K562 (cell line): ENCODE results near the gene MEIOB. TPM values are rescaled to one million over a fixed set of nuclear protein-coding genes. Genes with fewer than 3 reads are reported as not detected.
A peak's percentile ranks its signal among the peaks of the same experiment; 100 is the strongest.

Source experiments
- ARID2 ChIP-seq: fragments of 450-650 bp; IDR thresholded peaks from 2 replicates; pipeline ENCODE4 v1.6.1; 2017; ENCODE audit warnings: antibody characterized with exemption, mild to moderate bottlenecking
- ATF4 ChIP-seq: fragments of 450-650 bp; formaldehyde crosslinking; IDR thresholded peaks from 2 replicates; pipeline ENCODE4 v1.4.0; 2022; ENCODE audit warnings: mild to moderate bottlenecking, moderate library complexity
- CHD2 ChIP-seq: IDR thresholded peaks from 2 replicates; pipeline ENCODE4 v1.6.1; 2011; ENCODE audit warnings: low read depth, low read length
- CREB3 ChIP-seq: fragments of 450-650 bp; conservative IDR thresholded peaks from 2 replicates; pipeline ENCODE4 v1.6.1; 2016; ENCODE audit warnings: missing genetic modification characterization, low read depth, mild to moderate bottlenecking, missing compliant biosample characterization, moderate library complexity
- FOXA1 ChIP-seq: fragments of 450-650 bp; IDR thresholded peaks from 2 replicates; pipeline ENCODE4 v1.6.1; 2016; ENCODE audit warnings: mild to moderate bottlenecking, borderline replicate concordance
- MECOM ChIP-seq: fragments of 250-450 bp; sonication (Bioruptor Pico); IDR thresholded peaks from 2 replicates; pipeline ENCODE4 v1.8.0; 2022; ENCODE audit warnings: inconsistent platforms
- REST ChIP-seq, 2 experiments: fragments of 450-650 bp; formaldehyde crosslinking in 1 of 2; IDR thresholded peaks; 2 replicates each; pipeline versions ENCODE4 v1.4.0 to v1.6.1; 2014 to 2020; ENCODE audit warnings: mild to moderate bottlenecking in 2 of 2, borderline replicate concordance in 1 of 2, low read depth in 1 of 2
- ZBTB17 ChIP-seq: fragments of 450-650 bp; formaldehyde crosslinking; IDR thresholded peaks from 2 replicates; pipeline ENCODE4 v1.4.0; 2020; ENCODE audit warnings: mild to moderate bottlenecking
- ZNF75A ChIP-seq: fragments of 450-650 bp; formaldehyde crosslinking; IDR thresholded peaks from 2 replicates; pipeline ENCODE4 v1.4.0; 2020; ENCODE audit warnings: mild to moderate bottlenecking
- polyA plus RNA-seq, 8 experiments: library from polyadenylated mRNA; depleted of rRNA in 4 of 8; stranded (reverse) in 5 of 8; unstranded in 3 of 8; fragments of >200 nt; fragmentation: Nextera tagmentation in 2 of 8; fragmentation: Illumina TruSeq in 1 of 8; extraction: Ambion mirVana in 2 of 8; extraction: Trizol in 1 of 8; gene quantifications; 2 replicates each; pipeline versions ENCODE4 v1.2.1 to v1.2.3, GENCODE V29; 2011 to 2014; ENCODE audit warnings: inconsistent platforms in 1 of 8, missing spikeins in 1 of 8
- total RNA-seq, 7 experiments: library from RNA; depleted of rRNA in 6 of 7; stranded (reverse); fragments of >200 nt in 6 of 7; fragmentation: Illumina TruSeq in 2 of 7; extraction: Trizol in 2 of 7; gene quantifications; 2 replicates each; pipeline versions ENCODE4 v1.2.1 to v1.2.3, GENCODE V29; 2011 to 2021; ENCODE audit warnings: low replicate concordance in 1 of 7
- TF ChIP-seq, protein P1 (sequence below), 2 experiments: fragments of 450-650 bp; conservative IDR thresholded peaks; 2 replicates each; pipeline ENCODE4 v1.6.1; 2017; ENCODE audit warnings: mild to moderate bottlenecking in 2 of 2, moderate library complexity in 2 of 2

MEIOB gene
- total and polyA plus RNA-seq, 9 of the 15 experiments (the other 6 are each of a cell fraction or from before 2014, with no cell fraction given), result 25.4 to 203 (median 97.6) TPM

- TF ChIP-seq ARID2 (no peak), ZNF75A (CRISPR knock-in tag) (peak; percentile 51; the same call in 1 of the 2 replicates), ATF4 (CRISPR knock-in tag) (no peak), FOXA1 (no peak), CREB3 (no peak), CHD2 (peak; percentile 74; the same call in 1 of the 2 replicates), MECOM (no peak), REST (IDR thresholded peaks at IDR 0.05; ENCODE audit: borderline replicate concordance) (peak; percentile 94), REST (CRISPR knock-in tag; IDR thresholded peaks at IDR 0.05; ENCODE audit: low read depth) (0 out of 2 replicates have a peak, but pooled peaks have one; percentile 53), ZBTB17 (CRISPR knock-in tag) (peak; percentile 67)
- TF ChIP-seq, protein P1, sequence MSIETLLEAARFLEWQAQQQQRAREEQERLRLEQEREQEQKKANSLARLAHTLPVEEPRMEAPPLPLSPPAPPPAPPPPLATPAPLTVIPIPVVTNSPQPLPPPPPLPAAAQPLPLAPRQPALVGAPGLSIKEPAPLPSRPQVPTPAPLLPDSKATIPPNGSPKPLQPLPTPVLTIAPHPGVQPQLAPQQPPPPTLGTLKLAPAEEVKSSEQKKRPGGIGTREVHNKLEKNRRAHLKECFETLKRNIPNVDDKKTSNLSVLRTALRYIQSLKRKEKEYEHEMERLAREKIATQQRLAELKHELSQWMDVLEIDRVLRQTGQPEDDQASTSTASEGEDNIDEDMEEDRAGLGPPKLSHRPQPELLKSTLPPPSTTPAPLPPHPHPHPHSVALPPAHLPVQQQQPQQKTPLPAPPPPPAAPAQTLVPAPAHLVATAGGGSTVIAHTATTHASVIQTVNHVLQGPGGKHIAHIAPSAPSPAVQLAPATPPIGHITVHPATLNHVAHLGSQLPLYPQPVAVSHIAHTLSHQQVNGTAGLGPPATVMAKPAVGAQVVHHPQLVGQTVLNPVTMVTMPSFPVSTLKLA (conservative IDR thresholded peaks at IDR 0.05), result peak; percentile 97 to 98
Measured at GRCh38 chr16:1826691-1827573, 45.0 kb downstream of the MEIOB start, which contains the start of the genes FAHD1 and HAGH (continued).
